HepG2 (cell line): ENCODE data around the gene LARP1. TPM values are rescaled to one million over a fixed set of nuclear protein-coding genes. Genes with fewer than 3 reads are reported as not detected.

Experiments
- ATAC-seq: fragments of 200-7000 bp; cut with Tn5 transposase; 3 replicates; pipeline ENCODE4 v1.9.1; 2020; ENCODE audit warnings: mild to moderate bottlenecking, moderate library complexity
- BruUV-seq: library from RNA; stranded (reverse); fragments of 400-500 nt; replicated peaks from 2 replicates; lab custom pipeline; 2021; lab: Mats Ljungman, UMichigan
- CTCF ChIA-PET: fragments of 300-600 bp; formaldehyde crosslinking; extraction: SDS; loops from one replicate; lab custom pipeline; 2021; ENCODE audit warnings: low total read pairs, inconsistent platforms, low intra/inter-chr PET ratio; lab: Yijun Ruan, JAX
- POLR2A ChIA-PET: fragments of 350-600 bp; sonication (Branson Sonifier 250); formaldehyde crosslinking; loops from one replicate; lab custom pipeline; 2020; ENCODE audit warnings: antibody characterized with exemption, inconsistent platforms; lab: Yijun Ruan, JAX
- DNase-seq: peaks from one replicate; pipeline ENCODE4 v3.0.0-alpha.2; 2015; ENCODE audit warnings: low spot score
- FAIRE-seq: peaks from 3 replicates; lab custom pipeline; 2011; peaks lifted over from hg19 to GRCh38; lab: Jason Lieb, UNC
- H2AFZ ChIP-seq: one replicate; pipeline ENCODE4 v1.6.1; 2011; ENCODE audit warnings: low read length, inconsistent platforms
- H3K27ac ChIP-seq: fragments of 300-600 bp; 3 replicates; pipeline ENCODE4 v1.8.0; 2011; ENCODE audit warnings: mixed run types, mild to moderate bottlenecking, mixed read lengths, low read length, inconsistent platforms; ENCODE audit not compliant: insufficient read depth; ENCODE audit errors: extremely low read length
- H3K27me3 ChIP-seq, 2 experiments: fragments of 200-600 bp in 1 of 2; 2 replicates in 1 of 2; 3 replicates in 1 of 2; pipeline versions ENCODE4 v1.6.0 to v1.8.0; 2011; ENCODE audit warnings: low read length in 2 of 2, mild to moderate bottlenecking in 2 of 2, moderate library complexity in 2 of 2, inconsistent platforms in 1 of 2; ENCODE audit not compliant: insufficient read depth in 2 of 2, control insufficient read depth in 1 of 2
- H3K36me3 ChIP-seq, 2 experiments: fragments of 200-600 bp in 1 of 2; replicated peaks in 1 of 2; 2 replicates in 1 of 2; 3 replicates in 1 of 2; pipeline versions ENCODE4 v1.5.1 to v1.8.0; 2011; ENCODE audit warnings: low read length in 2 of 2, inconsistent platforms in 1 of 2; ENCODE audit not compliant: insufficient read depth in 2 of 2, control insufficient read depth in 1 of 2
- H3K4me1 ChIP-seq: 2 replicates; pipeline ENCODE4 v1.5.1; 2012; ENCODE audit warnings: low read length, inconsistent platforms; ENCODE audit not compliant: insufficient read depth
- H3K4me2 ChIP-seq: 2 replicates; pipeline ENCODE4 v1.6.0; 2011; ENCODE audit warnings: low read depth, low read length, inconsistent platforms
- H3K4me3 ChIP-seq, 3 experiments: fragments of 200-600 bp in 1 of 3; sonication (generic), shearing (Covaris generic) in 1 of 3; replicated peaks in 1 of 3; 2 replicates each; pipeline ENCODE4 v1.5.1; 2011 to 2016; ENCODE audit warnings: low read length in 3 of 3, inconsistent platforms in 2 of 3, low read depth in 2 of 3, mild to moderate bottlenecking in 2 of 3, control low read depth in 1 of 3, mixed read lengths in 1 of 3; ENCODE audit not compliant: insufficient read depth in 1 of 3
- H3K79me2 ChIP-seq: one replicate; pipeline ENCODE4 v1.6.1; 2011; ENCODE audit warnings: low read length, inconsistent platforms; ENCODE audit not compliant: insufficient read depth
- H3K9ac ChIP-seq: 2 replicates; pipeline ENCODE4 v1.6.0; 2011; ENCODE audit warnings: mild to moderate bottlenecking, low read depth, low read length, inconsistent platforms; ENCODE audit not compliant: insufficient read depth
- H3K9me3 ChIP-seq: 2 replicates; pipeline ENCODE4 v1.5.1; 2012; ENCODE audit warnings: mild to moderate bottlenecking, low read length
- H4K20me1 ChIP-seq: 2 replicates; pipeline ENCODE4 v1.6.0; 2011; ENCODE audit warnings: inconsistent platforms, mild to moderate bottlenecking, low read length, moderate library complexity; ENCODE audit not compliant: insufficient read depth
- DZIP1 ChIP-seq: sonication (generic); formaldehyde crosslinking; IDR thresholded peaks from 2 replicates; pipeline ENCODE4 v1.5.0; 2020; ENCODE audit warnings: mild to moderate bottlenecking, missing genetic modification reagents
- FOSL2 ChIP-seq: sonication (generic); formaldehyde crosslinking; IDR thresholded peaks from 2 replicates; pipeline ENCODE4 v1.4.0; 2020; ENCODE audit warnings: missing genetic modification reagents
- FOXA1 ChIP-seq, 2 experiments: fragments of 450-650 bp in 1 of 2; sonication (generic) in 1 of 2; formaldehyde crosslinking in 1 of 2; IDR thresholded peaks; 2 replicates each; pipeline versions ENCODE4 v1.4.0 to v1.6.1; 2016 to 2020; ENCODE audit warnings: missing genetic modification reagents in 1 of 2
- FOXA3 ChIP-seq: IDR thresholded peaks from 2 replicates; pipeline ENCODE4 v1.6.1; 2016; ENCODE audit warnings: missing genetic modification reagents, missing compliant biosample characterization
- FOXK2 ChIP-seq: fragments of 450-650 bp; IDR thresholded peaks from 2 replicates; pipeline ENCODE4 v1.6.1; 2016
- HNRNPH1 ChIP-seq: fragments of 200-400 bp; formaldehyde crosslinking; optimal IDR thresholded peaks from 2 replicates; pipeline ENCODE3; 2017; ENCODE audit warnings: mild to moderate bottlenecking, low read depth, low read length
- LCORL ChIP-seq, 2 experiments: fragments of 450-650 bp in 1 of 2; sonication (generic) in 1 of 2; formaldehyde crosslinking in 1 of 2; IDR thresholded peaks; 2 replicates each; pipeline versions ENCODE4 v1.5.0 to v1.6.1; 2017 to 2020; ENCODE audit warnings: antibody characterized with exemption in 1 of 2, missing genetic modification reagents in 1 of 2
- SRSF1 ChIP-seq: fragments of 200-400 bp; formaldehyde crosslinking; optimal IDR thresholded peaks from 2 replicates; pipeline ENCODE3; 2017; ENCODE audit warnings: mild to moderate bottlenecking, low read depth, low read length, moderate library complexity
- TCF12 ChIP-seq, 2 experiments: fragments of 450-650 bp in 1 of 2; sonication (generic) in 1 of 2; formaldehyde crosslinking in 1 of 2; IDR thresholded peaks; 2 replicates each; pipeline versions ENCODE4 v1.6.1 to v1.8.0; 2017 to 2022; ENCODE audit warnings: antibody characterized with exemption in 1 of 2, mild to moderate bottlenecking in 1 of 2, missing genetic modification reagents in 1 of 2, moderate library complexity in 1 of 2
- ZNF343 ChIP-seq: sonication (generic); formaldehyde crosslinking; IDR thresholded peaks from 2 replicates; pipeline ENCODE4 v1.4.0; 2020; ENCODE audit warnings: mild to moderate bottlenecking, missing genetic modification reagents
- ZNF558 ChIP-seq: sonication (generic); formaldehyde crosslinking; IDR thresholded peaks from 2 replicates; pipeline ENCODE4 v1.9.0; 2022; ENCODE audit warnings: mild to moderate bottlenecking, missing genetic modification reagents, borderline replicate concordance
- WGBS: methylation state at CpG from one replicate; pipeline ENCODE4 v1.1.6; 2017; ENCODE audit warnings: low lambda C conversion rate; 5-methylcytosine and 5-hydroxymethylcytosine counted together
- in situ Hi-C: cut with HindIII; loops from 2 replicates; pipeline ENCODE4 v1.10.0; 2017; ENCODE audit warnings: low pct_unique_long_range_greater_than_20kb; ENCODE audit not compliant: extremely low pct_ligation_motif_present
- intact Hi-C: fragments of 100-400 bp; cut with micrococcal nuclease; formaldehyde crosslinking; loops from one replicate; pipeline ENCODE4 v1.10.0; 2022; ENCODE audit not compliant: unreplicated experiment
- polyA plus RNA-seq, 8 experiments: library from polyadenylated mRNA; depleted of rRNA in 3 of 8; stranded (reverse) in 7 of 8; unstranded in 1 of 8; fragments of >200 nt; fragmentation: Illumina TruSeq in 4 of 8; extraction: Trizol in 4 of 8; gene quantifications; 2 replicates each; pipeline versions ENCODE4 v1.2.1 to v1.2.3, GENCODE V29; 2011 to 2016; ENCODE audit warnings: low read depth in 4 of 8, missing spikeins in 1 of 8, mixed read lengths in 1 of 8; ENCODE audit not compliant: insufficient read depth in 1 of 8
- total RNA-seq, 5 experiments: library from RNA; depleted of rRNA; stranded (reverse); fragments of >200 nt; fragmentation: Illumina TruSeq; extraction: Trizol; gene quantifications; 2 replicates each; pipeline ENCODE4 v1.2.3, GENCODE V29; 2016; ENCODE audit warnings: low read depth in 1 of 5
- TF ChIP-seq, protein P1 (sequence below): IDR thresholded peaks from 2 replicates; pipeline ENCODE4 v1.4.0; 2020; ENCODE audit warnings: mild to moderate bottlenecking, missing genetic modification reagents
- TF ChIP-seq, protein P2 (sequence below): IDR thresholded peaks from 2 replicates; pipeline ENCODE4 v1.6.1; 2012; ENCODE audit warnings: low read depth, low read length, improper control_type of control experiment

The LARP1 gene
- total and polyA plus RNA-seq, 2 of the 13 experiments (the other 11 are each of a cell fraction or from before 2014, with no cell fraction given) = 45.2 to 61.4 TPM

GRCh38 chr5:154732212-154732611 lies 23.0 kb upstream of the LARP1 start:
- no peaks in the 10 kb centered on the region for H4K20me1 ChIP-seq
- ChIA-PET CTCF (no interaction called here), POLR2A (interaction anchor here (0.6 to 0.8 kb wide), 2 partner anchors 18 to 34 kb away, joined by 3 read pairs; no protein-coding TSS in a partner anchor)
- no peaks in the 10 kb centered on the region for H3K27me3 ChIP-seq
- no TSS peak for BruUV-seq
- H3K79me2 ChIP-seq = no peaks in the 10 kb centered on the region
- 24% methylated on average over 1 of the region's 1 CpG for WGBS
- peak; percentile 94 for ATAC-seq
- DNase-seq = peak; percentile 66
- in situ Hi-C loops (no loop called here), intact Hi-C loops (no loop called here)
- peak; percentile 47; the same call in 1 of the 2 replicates for TF ChIP-seq FOXK2
- TF ChIP-seq ZNF343 (CRISPR knock-in tag) = no peak
- no peak for TF ChIP-seq FOXA1 (IDR thresholded peaks at IDR 0.05)
- peak; percentile 60 for TF ChIP-seq FOXA1 (CRISPR knock-in tag; IDR thresholded peaks at IDR 0.05)
- TF ChIP-seq FOXA3 (CRISPR knock-in tag) = peak; percentile 63
- no peak for TF ChIP-seq SRSF1
- TF ChIP-seq ZNF558 (CRISPR knock-in tag) = no peak
- TF ChIP-seq, protein P1, sequence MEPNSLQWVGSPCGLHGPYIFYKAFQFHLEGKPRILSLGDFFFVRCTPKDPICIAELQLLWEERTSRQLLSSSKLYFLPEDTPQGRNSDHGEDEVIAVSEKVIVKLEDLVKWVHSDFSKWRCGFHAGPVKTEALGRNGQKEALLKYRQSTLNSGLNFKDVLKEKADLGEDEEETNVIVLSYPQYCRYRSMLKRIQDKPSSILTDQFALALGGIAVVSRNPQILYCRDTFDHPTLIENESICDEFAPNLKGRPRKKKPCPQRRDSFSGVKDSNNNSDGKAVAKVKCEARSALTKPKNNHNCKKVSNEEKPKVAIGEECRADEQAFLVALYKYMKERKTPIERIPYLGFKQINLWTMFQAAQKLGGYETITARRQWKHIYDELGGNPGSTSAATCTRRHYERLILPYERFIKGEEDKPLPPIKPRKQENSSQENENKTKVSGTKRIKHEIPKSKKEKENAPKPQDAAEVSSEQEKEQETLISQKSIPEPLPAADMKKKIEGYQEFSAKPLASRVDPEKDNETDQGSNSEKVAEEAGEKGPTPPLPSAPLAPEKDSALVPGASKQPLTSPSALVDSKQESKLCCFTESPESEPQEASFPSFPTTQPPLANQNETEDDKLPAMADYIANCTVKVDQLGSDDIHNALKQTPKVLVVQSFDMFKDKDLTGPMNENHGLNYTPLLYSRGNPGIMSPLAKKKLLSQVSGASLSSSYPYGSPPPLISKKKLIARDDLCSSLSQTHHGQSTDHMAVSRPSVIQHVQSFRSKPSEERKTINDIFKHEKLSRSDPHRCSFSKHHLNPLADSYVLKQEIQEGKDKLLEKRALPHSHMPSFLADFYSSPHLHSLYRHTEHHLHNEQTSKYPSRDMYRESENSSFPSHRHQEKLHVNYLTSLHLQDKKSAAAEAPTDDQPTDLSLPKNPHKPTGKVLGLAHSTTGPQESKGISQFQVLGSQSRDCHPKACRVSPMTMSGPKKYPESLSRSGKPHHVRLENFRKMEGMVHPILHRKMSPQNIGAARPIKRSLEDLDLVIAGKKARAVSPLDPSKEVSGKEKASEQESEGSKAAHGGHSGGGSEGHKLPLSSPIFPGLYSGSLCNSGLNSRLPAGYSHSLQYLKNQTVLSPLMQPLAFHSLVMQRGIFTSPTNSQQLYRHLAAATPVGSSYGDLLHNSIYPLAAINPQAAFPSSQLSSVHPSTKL = peak; percentile 44; the same call in 1 of the 2 replicates
- no peak for TF ChIP-seq TCF12 (IDR thresholded peaks at IDR 0.05)
- TF ChIP-seq TCF12 (CRISPR knock-in tag; IDR thresholded peaks at IDR 0.05) = no peak
- no peak for TF ChIP-seq DZIP1 (CRISPR knock-in tag)
- peak; percentile 67; the same call in 1 of the 2 replicates for TF ChIP-seq LCORL (IDR thresholded peaks at IDR 0.05)
- no peak for TF ChIP-seq LCORL (CRISPR knock-in tag; IDR thresholded peaks at IDR 0.05)
- TF ChIP-seq HNRNPH1 = no peak
- no peak for TF ChIP-seq FOSL2 (CRISPR knock-in tag)
- TF ChIP-seq, protein P2, sequence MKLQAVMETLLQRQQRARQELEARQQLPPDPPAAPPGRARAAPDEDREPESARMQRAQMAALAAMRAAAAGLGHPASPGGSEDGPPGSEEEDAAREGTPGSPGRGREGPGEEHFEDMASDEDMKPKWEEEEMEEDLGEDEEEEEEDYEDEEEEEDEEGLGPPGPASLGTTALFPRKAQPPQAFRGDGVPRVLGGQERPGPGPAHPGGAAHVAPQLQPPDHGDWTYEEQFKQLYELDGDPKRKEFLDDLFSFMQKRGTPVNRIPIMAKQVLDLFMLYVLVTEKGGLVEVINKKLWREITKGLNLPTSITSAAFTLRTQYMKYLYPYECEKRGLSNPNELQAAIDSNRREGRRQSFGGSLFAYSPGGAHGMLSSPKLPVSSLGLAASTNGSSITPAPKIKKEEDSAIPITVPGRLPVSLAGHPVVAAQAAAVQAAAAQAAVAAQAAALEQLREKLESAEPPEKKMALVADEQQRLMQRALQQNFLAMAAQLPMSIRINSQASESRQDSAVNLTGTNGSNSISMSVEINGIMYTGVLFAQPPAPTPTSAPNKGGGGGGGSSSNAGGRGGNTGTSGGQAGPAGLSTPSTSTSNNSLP = peak; percentile 63
- no peak overlapping the region for H3K4me3 ChIP-seq
- peaks cover 54% of the 10 kb centered on the region for H3K4me1 ChIP-seq
- no peak overlapping the region for H2AFZ ChIP-seq
- no peaks in the 10 kb centered on the region for H3K9me3 ChIP-seq
- no peak for FAIRE-seq
- H3K9ac ChIP-seq = no peak overlapping the region
- no peaks in the 10 kb centered on the region for H3K36me3 ChIP-seq
- no peak overlapping the region for H3K4me2 ChIP-seq
- H3K27ac ChIP-seq = no peak overlapping the region
